ENCODE measurements around the gene RALBP1.

GRCh38 chr18:9571546-9571945 lies 96.2 kb downstream of the RALBP1 start:
- TF ChIP-seq CTCF (IDR thresholded peaks at IDR 0.05) (no peak), POLR2A (IDR thresholded peaks at IDR 0.05) (no peak)

All from adrenal gland (tissue), 5 donors.